GM19025 (cell line): ENCODE results near the gene EIF1.

Source experiments
- ATAC-seq: cut with Tn5 transposase; IDR thresholded peaks from one replicate; pipeline ENCODE4 v1.9.1; 2021; ENCODE audit warnings: mild to moderate bottlenecking, low read depth, moderate library complexity; ENCODE audit not compliant: unreplicated experiment

EIF1 gene

DNA sequence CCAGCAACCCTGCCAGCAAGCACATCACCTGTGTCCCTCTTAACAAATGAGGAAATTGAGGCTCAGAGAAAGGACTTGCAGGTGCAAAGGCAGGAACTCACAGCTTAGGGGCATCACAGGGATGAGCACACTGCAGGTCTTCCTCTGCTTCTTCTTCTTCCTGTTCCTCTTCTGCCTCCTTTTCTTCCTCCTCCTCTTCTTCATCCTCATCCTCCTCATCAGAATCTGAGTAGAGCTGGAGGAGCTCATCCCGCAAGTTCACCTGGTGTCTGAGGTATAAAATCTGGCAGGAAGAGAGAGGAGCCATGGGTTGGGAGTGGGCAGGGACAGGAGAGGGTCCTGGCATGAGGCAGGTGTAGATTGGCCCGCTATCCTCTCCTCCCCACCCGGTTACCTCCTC is 43.2 kb downstream of the EIF1 start:
- no peak for ATAC-seq

- no peak for ATAC-seq
Observed at GRCh38 chr17:41733348-41734138, 44.9 kb downstream of the EIF1 start.

DNA sequence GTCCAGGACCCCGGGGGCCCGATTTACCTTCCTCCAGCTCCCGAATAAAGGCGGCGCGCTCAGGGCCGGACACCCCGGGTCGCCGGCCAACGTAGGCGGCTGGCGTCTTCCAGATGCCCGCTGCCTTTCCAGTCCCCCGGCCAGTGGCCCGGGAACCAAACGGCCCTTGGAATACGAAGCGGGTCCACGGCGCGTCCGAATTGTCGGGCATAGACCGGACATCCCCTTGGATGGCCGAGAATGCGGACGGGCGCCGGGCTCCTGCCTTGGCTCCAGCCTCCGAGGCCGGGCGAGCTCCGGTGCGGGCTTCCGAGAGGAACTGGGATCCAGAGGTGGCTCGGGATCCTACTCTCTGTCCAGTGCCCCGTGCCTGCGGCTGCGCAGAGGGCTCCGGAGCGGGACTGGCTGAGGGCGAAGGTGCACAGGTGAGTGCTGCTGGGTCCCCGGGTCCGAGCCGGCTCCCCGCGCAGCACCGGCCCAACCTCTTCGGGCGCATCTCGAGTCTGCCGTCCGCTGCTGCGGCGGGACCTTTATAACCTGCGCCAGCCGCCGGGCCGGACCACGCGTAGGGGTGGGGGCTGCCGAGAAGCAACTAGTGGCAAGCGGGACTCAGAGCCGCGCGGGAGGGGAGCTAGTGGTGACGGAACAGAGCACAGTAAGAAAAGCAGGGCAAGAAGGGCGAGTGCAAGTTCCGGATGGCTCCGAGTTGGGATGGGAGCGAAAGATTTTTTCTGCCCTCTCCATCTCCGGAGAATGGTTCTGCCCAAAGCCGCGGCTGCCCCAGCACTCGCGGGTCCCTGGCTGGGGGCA is 45.7 kb downstream of the EIF1 start, which contains the start of gene HAP1:
TSS of gene HAP1 (minus strand) at position 505 of the 810 bp plus-strand sequence. CDS start at position 496, 9 bp downstream.
- ATAC-seq, result no peak

DNA sequence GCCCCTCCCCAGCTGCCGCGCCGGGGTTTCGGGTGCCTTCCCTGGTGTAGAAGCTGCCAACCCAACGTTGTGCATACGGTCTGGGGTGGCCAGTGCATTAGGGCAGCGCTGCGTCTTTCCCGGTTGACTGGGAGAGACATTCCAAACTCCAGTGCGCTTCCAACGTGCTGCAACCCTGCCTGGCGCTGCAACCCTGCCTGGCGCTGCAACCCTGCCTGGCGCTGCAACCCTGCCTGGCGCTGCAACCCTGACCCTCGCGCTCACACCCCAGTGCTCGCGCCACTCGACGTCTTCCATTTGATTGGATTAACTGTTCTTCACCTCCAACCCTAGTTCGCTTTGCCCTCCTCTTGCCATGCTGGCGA is 46.2 kb downstream of the EIF1 start:
- ATAC-seq, result no peak

DNA sequence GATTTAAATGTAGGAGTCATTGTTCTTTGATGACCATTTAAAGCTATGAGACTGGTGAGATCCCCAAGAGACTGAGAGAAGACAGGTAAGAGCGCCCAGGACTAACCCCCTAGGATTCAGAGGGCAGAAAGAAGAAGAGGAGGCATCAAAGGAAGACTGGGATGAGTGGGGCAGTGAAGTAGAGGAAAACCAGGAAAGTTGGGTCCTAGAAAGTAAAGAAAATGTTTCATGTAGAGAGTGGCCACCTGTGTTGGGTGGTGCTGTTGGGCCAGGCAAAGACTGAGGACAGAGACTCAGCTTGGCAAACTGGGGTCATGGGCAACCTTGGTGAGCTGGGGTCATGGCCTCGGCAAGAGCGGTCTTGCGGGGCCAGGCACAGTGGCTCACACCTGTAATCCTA is 47.1 kb downstream of the EIF1 start:
- ATAC-seq, result no peak

GRCh38 chr17:41736983-41737679 is 48.4 kb downstream of the EIF1 start:
- ATAC-seq, result no peak

- no peak for ATAC-seq
Observed at GRCh38 chr17:41737680-41738023, 49.0 kb downstream of the EIF1 start.

- no peak for ATAC-seq
Observed at GRCh38 chr17:41738077-41738800, 49.6 kb downstream of the EIF1 start.

DNA sequence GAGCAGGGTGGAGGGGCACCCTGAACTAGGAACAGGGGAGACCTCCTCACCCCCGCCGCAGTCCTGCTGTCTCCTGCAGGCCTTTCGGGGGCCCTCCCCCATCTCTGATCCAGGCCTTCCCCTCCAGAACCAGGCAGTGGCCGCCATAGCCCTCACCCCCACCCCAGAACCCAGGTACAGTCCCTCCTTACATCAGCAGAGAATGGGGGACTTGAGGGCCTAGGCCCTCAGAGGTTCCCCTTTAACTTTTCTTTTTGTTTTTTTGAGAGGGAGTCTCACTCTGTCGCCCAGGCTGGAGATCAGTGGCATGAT is 50.1 kb downstream of the EIF1 start:
- ATAC-seq, result no peak

DNA sequence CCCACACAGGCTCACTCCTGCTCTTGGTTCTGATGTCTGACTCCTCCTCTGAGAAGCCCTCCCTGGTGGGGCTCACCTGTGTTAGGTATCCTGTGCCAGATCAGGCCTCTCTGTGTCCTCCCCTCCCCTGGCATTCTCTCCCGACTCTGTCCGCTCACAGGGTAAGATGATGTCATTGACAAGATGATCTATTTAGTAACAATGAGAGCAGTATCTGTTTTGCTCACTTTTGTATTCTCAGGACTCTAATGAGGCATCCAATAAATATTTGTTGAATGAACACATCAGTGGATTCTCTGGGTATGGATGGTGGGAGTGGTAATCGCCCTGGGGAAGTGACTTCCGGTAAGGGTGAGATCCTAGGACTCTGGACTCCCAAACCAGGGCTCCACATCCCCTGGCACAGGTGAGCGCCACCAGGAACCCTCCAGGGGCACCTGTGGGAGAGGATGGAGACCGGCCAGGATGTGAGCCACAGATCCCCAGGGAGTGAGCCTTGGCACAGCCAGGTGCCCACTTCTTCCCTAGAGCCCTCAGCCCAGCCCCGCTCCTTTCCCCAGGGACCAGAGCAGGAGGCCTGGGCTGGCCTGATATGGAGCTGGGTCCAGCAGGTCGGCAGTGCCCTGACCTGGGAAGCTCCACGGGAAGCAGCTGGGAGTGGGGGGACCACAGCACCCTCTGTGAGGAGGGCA is 51.1 kb downstream of the EIF1 start:
- ATAC-seq, result no peak

- ATAC-seq, result no peak
Observed at GRCh38 chr17:41740506-41740905, 51.8 kb downstream of the EIF1 start.

DNA sequence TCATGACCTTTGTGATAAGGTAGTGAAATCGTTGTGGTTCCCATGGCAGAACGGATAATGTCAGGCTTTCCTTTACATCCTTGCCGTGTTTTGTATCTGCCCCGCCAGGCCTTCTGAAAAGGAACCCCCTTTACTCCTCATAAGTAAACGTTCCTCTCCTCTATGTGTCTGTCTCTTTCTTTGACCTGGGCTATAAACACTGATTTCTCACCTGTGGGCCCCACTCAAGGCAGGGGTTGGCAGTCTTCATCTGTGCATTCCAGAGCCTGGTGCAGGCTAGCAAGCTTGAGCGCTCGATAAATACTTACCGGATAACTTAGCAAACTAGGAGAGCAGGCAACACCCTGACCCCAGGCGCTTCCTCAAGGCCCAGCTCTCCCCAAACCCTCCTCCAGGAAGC is 53.0 kb downstream of the EIF1 start:
- ATAC-seq, result no peak
